Measurements from ENCODE around the gene XPO5. TPM values are rescaled to one million over a fixed set of nuclear protein-coding genes. Genes with fewer than 3 reads are reported as not detected.

XPO5 gene
- total and polyA plus RNA-seq, 11 donors = 6.0 to 22.4 (median 16.4) TPM

- intact Hi-C loops (cut with DNase I) = loop anchor here in 9 of 10 donors (1.0 to 10.0 kb wide), 10 partner anchors 52 to 252 kb away; partner anchors contain the start of genes ZNF318 (in 4 of the 9) and DLK2 (in 3 of the 9)
- peak; percentile 36 to 71 (median 40) for ATAC-seq
- Histone ChIP-seq H3K4me3 (no peak overlapping the region), H3K36me3 (peaks cover 3 to 54% (median 47%) of the 10 kb centered on the region in 9 donors), H3K4me1 (peaks cover 8 to 63% (median 37%) of the 10 kb centered on the region in 12 donors), H3K27me3 (peaks cover 0 to 16% (median 0%) of the 10 kb centered on the region in 9 donors), H3K27ac (peak overlapping the region in 2 of 12 donors; percentile 0 to 47), H3K9me3 (no peaks in the 10 kb centered on the region)
- WGBS, 4 donors = 24 to 27% (median 25%) methylated on average over 12 to 14 of the region's 14 CpGs
- TF ChIP-seq, protein P1, sequence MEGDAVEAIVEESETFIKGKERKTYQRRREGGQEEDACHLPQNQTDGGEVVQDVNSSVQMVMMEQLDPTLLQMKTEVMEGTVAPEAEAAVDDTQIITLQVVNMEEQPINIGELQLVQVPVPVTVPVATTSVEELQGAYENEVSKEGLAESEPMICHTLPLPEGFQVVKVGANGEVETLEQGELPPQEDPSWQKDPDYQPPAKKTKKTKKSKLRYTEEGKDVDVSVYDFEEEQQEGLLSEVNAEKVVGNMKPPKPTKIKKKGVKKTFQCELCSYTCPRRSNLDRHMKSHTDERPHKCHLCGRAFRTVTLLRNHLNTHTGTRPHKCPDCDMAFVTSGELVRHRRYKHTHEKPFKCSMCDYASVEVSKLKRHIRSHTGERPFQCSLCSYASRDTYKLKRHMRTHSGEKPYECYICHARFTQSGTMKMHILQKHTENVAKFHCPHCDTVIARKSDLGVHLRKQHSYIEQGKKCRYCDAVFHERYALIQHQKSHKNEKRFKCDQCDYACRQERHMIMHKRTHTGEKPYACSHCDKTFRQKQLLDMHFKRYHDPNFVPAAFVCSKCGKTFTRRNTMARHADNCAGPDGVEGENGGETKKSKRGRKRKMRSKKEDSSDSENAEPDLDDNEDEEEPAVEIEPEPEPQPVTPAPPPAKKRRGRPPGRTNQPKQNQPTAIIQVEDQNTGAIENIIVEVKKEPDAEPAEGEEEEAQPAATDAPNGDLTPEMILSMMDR (IDR thresholded peaks at IDR 0.05) = peak; percentile 89 to 100 (median 97)
- peak in 1 of 2 donors; percentile 4 for TF ChIP-seq POLR2A (IDR thresholded peaks at IDR 0.05)
- peak in 4 of 5 donors; percentile 74 to 82 (median 78) for DNase-seq
These were observed 69.0 kb downstream of the XPO5 start for GRCh38 chr6:43506667-43507471.

DNA sequence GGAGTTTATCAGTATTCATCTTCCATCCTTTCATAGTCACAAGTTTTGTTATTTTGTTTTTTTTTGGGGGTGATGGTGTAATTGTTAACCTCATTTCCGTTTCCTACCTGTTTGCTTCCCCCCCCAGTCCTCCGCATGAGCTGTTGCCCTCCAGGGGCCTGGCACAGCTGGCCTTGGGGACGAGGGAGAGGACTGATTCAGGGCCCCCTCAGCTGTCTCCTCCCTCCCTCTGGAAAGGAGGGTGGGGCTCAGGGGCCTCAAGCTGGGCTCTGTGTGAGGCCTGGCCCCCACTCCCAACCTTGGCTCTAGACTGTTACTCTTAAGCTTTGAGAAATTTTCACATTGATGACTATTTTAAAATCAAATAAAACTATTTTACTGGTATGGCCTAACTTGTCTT lies 69.7 kb downstream of the XPO5 start:
- TF ChIP-seq, protein P1 (IDR thresholded peaks at IDR 0.05) = no peak
- no peak for TF ChIP-seq POLR2A (IDR thresholded peaks at IDR 0.05)
- Histone ChIP-seq H3K36me3 (peaks cover 3 to 50% (median 41%) of the 10 kb centered on the region in 9 donors), H3K9me3 (no peaks in the 10 kb centered on the region), H3K4me1 (peaks cover 8 to 57% (median 32%) of the 10 kb centered on the region in 12 donors), H3K4me3 (no peak overlapping the region), H3K27ac (peak overlapping the region in 2 of 12 donors; percentile 0 to 47), H3K27me3 (peaks cover 0 to 16% (median 0%) of the 10 kb centered on the region in 9 donors)
- DNase-seq (no peak), ATAC-seq (no peak)
- intact Hi-C loops (cut with DNase I) = loop anchor here in 9 of 10 donors (1.0 to 10.0 kb wide), 10 partner anchors 51 to 251 kb away; partner anchors contain the start of genes ZNF318 (in 4 of the 9) and DLK2 (in 3 of the 9)
- 71 to 82% (median 80%) methylated on average over 3 of the region's 3 CpGs for WGBS, 4 donors

DNA sequence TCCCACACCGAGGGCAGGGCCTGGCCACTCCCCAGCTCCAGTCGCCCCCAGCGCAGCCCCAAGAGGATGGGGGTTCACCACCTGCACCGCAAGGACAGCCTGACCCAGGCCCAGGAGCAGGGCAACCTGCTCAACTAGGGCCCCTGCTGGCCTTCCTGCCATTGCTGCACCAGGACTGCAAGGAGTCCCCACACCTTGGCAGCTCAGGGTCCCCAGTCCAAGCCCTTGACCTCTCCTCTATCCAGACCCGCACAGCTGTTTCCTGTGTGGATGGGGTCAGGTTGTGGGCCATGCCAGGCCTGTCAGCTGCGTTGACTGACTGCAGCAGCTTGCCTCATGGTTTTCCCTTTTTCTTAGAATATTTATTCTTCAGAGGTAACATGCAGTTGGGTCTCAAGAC lies 70.1 kb downstream of the XPO5 start:
- 64 to 75% (median 69%) methylated on average over 6 of the region's 6 CpGs for WGBS, 4 donors
- Histone ChIP-seq H3K36me3 (peaks cover 3 to 50% (median 41%) of the 10 kb centered on the region in 9 donors), H3K27me3 (peaks cover 0 to 16% (median 0%) of the 10 kb centered on the region in 9 donors), H3K9me3 (no peaks in the 10 kb centered on the region), H3K4me3 (no peak overlapping the region), H3K4me1 (peaks cover 4 to 57% (median 31%) of the 10 kb centered on the region in 12 donors), H3K27ac (no peak overlapping the region)
- ATAC-seq (no peak), DNase-seq (no peak)
- TF ChIP-seq POLR2A (IDR thresholded peaks at IDR 0.05) = no peak
- TF ChIP-seq, protein P1 (IDR thresholded peaks at IDR 0.05) = no peak
- intact Hi-C loops (cut with DNase I) = loop anchor here in 9 of 10 donors (1.0 to 10.0 kb wide), 10 partner anchors 51 to 251 kb away; partner anchors contain the start of genes ZNF318 (in 4 of the 9) and DLK2 (in 3 of the 9)
